GM12878 (cell line): ENCODE measurements around the gene AGAP2.

ENCODE experiments used
- CEBPB ChIP-seq, 2 experiments: fragments of 150-350 bp in 1 of 2; IDR thresholded peaks; 2 replicates each; pipeline ENCODE4 v1.6.1; 2012 to 2014; ENCODE audit warnings: low read depth in 2 of 2, low read length in 2 of 2, borderline replicate concordance in 1 of 2, inconsistent platforms in 1 of 2
- CTCF ChIP-seq, 3 experiments: IDR thresholded peaks in 2 of 3; conservative IDR thresholded peaks in 1 of 3; 2 replicates each; pipeline ENCODE4 v1.5.1; 2011; ENCODE audit warnings: low read depth in 3 of 3, low read length in 3 of 3, mild to moderate bottlenecking in 3 of 3, control low read depth in 2 of 3, moderate library complexity in 2 of 3, inconsistent platforms in 1 of 3, mixed read lengths in 1 of 3; ENCODE audit not compliant: control insufficient read depth in 2 of 3, insufficient read depth in 1 of 3; ENCODE audit errors: extremely low read depth in 1 of 3
- HDAC6 ChIP-seq: fragments of 200-600 bp; sonication (generic); IDR thresholded peaks from one replicate; pipeline ENCODE4 v1.8.0; 2017; ENCODE audit warnings: antibody characterized with exemption; ENCODE audit not compliant: unreplicated experiment
- NFXL1 ChIP-seq: fragments of 450-650 bp; IDR thresholded peaks from 2 replicates; pipeline ENCODE4 v1.6.1; 2017; ENCODE audit warnings: antibody characterized with exemption, mild to moderate bottlenecking, borderline replicate concordance
- POLR2AphosphoS5 ChIP-seq: IDR thresholded peaks from 2 replicates; pipeline ENCODE4 v1.6.1; 2011; ENCODE audit warnings: mild to moderate bottlenecking, low read length, inconsistent platforms
- SMC3 ChIP-seq: IDR thresholded peaks from 2 replicates; pipeline ENCODE4 v1.6.1; 2011; ENCODE audit warnings: low read length, improper control_type of control experiment, borderline replicate concordance
- TARDBP ChIP-seq: IDR thresholded peaks from 2 replicates; pipeline ENCODE4 v1.6.1; 2016; ENCODE audit warnings: borderline replicate concordance

GRCh38 chr12:57726884-57727757, 11.4 kb downstream of the AGAP2 start:
- TF ChIP-seq NFXL1: no peak
- no peak for TF ChIP-seq SMC3
- no peak for TF ChIP-seq CEBPB (IDR thresholded peaks at IDR 0.05; ENCODE audit: borderline replicate concordance in 1 of 2, low read depth in 2 of 2, low read length in 2 of 2)
- no peak for TF ChIP-seq POLR2AphosphoS5
- no peak for TF ChIP-seq TARDBP
- no peak for TF ChIP-seq CTCF (IDR thresholded peaks at IDR 0.05 in 2 of 3, conservative IDR thresholded peaks at IDR 0.05 in 1 of 3; ENCODE audit: control insufficient read depth in 2 of 3, extremely low read depth in 1 of 3, insufficient read depth in 1 of 3, low read depth in 3 of 3, low read length in 3 of 3)
- no peak for TF ChIP-seq HDAC6
